IMR-90 (cell line): ENCODE measurements around the gene SFTPB. TPM values are rescaled to one million over a fixed set of nuclear protein-coding genes. Genes with fewer than 3 reads are reported as not detected.

Experiments used
- ATAC-seq: fragments of 200-7000 bp; cut with Tn5 transposase; 2 replicates; pipeline ENCODE4 v1.9.1; 2020; ENCODE audit warnings: low read depth, mild to moderate bottlenecking, moderate library complexity
- BruUV-seq: library from RNA; stranded (reverse); fragments of 400-500 nt; replicated peaks from 2 replicates; lab custom pipeline; 2021; lab: Mats Ljungman, UMichigan
- CTCF ChIA-PET: fragments of 300-600 bp; formaldehyde crosslinking; extraction: SDS; loops from one replicate; lab custom pipeline; 2021; ENCODE audit warnings: antibody characterized with exemption; lab: Yijun Ruan, JAX
- POLR2A ChIA-PET: fragments of 300-600 bp; sonication (Branson Sonifier 250); formaldehyde crosslinking; loops from one replicate; lab custom pipeline; 2022; ENCODE audit warnings: antibody characterized with exemption; ENCODE audit not compliant: unreplicated experiment; lab: Charles Lee
- DNase-seq: peaks from one replicate; pipeline ENCODE4 v3.0.0; 2013
- H2AFZ ChIP-seq: replicated peaks from 2 replicates; pipeline ENCODE3; 2013; ENCODE audit warnings: low read length, mild to moderate bottlenecking; ENCODE audit not compliant: poor library complexity
- H2AK5ac ChIP-seq: 2 replicates; pipeline ENCODE4 v1.6.1; 2013; ENCODE audit warnings: low read depth, low read length, inconsistent platforms
- H2AK9ac ChIP-seq: replicated peaks from 2 replicates; pipeline ENCODE3; 2013; ENCODE audit warnings: mild to moderate bottlenecking, low read depth, low read length, moderate library complexity; ENCODE audit not compliant: poor library complexity
- H2BK120ac ChIP-seq: 2 replicates; pipeline ENCODE4 v1.6.1; 2013; ENCODE audit warnings: low read depth, low read length, inconsistent platforms
- H2BK15ac ChIP-seq: 3 replicates; pipeline ENCODE4 v1.6.1; 2013; ENCODE audit warnings: low read depth, low read length, inconsistent platforms
- H2BK20ac ChIP-seq: 2 replicates; pipeline ENCODE4 v1.6.1; 2013; ENCODE audit warnings: low read depth, mild to moderate bottlenecking, inconsistent platforms, low read length, moderate library complexity
- H2BK5ac ChIP-seq: 2 replicates; pipeline ENCODE4 v1.6.1; 2013; ENCODE audit warnings: mild to moderate bottlenecking, low read depth, low read length, inconsistent platforms; ENCODE audit not compliant: poor library complexity, severe bottlenecking
- H3K14ac ChIP-seq: replicated peaks from 2 replicates; pipeline ENCODE4 v1.6.1; 2013; ENCODE audit warnings: low read depth, low read length, inconsistent platforms
- H3K18ac ChIP-seq: 2 replicates; pipeline ENCODE4 v1.6.1; 2013; ENCODE audit warnings: low read depth, low read length, control low read depth
- H3K23ac ChIP-seq: 2 replicates; pipeline ENCODE4 v1.6.1; 2013; ENCODE audit warnings: low read depth, low read length, inconsistent platforms
- H3K27ac ChIP-seq: 2 replicates; pipeline ENCODE4 v1.5.1; 2013; ENCODE audit warnings: mild to moderate bottlenecking, control low read depth, low read length; ENCODE audit not compliant: insufficient read depth
- H3K27me3 ChIP-seq: 2 replicates; pipeline ENCODE4 v1.6.1; 2013; ENCODE audit warnings: low read length; ENCODE audit not compliant: control insufficient read depth, insufficient read depth
- H3K36me3 ChIP-seq: 2 replicates; pipeline ENCODE4 v1.6.1; 2013; ENCODE audit warnings: low read length, mixed read lengths; ENCODE audit not compliant: control insufficient read depth, insufficient read depth
- H3K4ac ChIP-seq: 2 replicates; pipeline ENCODE4 v1.6.1; 2013; ENCODE audit warnings: low read depth, low read length, inconsistent platforms
- H3K4me1 ChIP-seq: 2 replicates; pipeline ENCODE4 v1.6.1; 2013; ENCODE audit warnings: low read length, mixed read lengths; ENCODE audit not compliant: control insufficient read depth, insufficient read depth
- H3K4me2 ChIP-seq: 2 replicates; pipeline ENCODE4 v1.6.1; 2013; ENCODE audit warnings: low read depth, mild to moderate bottlenecking, control low read depth, low read length, moderate library complexity
- H3K4me3 ChIP-seq: 2 replicates; pipeline ENCODE4 v1.5.1; 2013; ENCODE audit warnings: low read depth, mild to moderate bottlenecking, control low read depth, low read length, moderate library complexity; ENCODE audit not compliant: insufficient read depth
- H3K56ac ChIP-seq: 2 replicates; pipeline ENCODE4 v1.6.1; 2013; ENCODE audit warnings: low read length, inconsistent platforms; ENCODE audit not compliant: insufficient read depth; ENCODE audit errors: extremely low read depth
- H3K79me1 ChIP-seq, 2 experiments: 2 replicates each; pipeline ENCODE4 v1.6.1; 2013; ENCODE audit warnings: low read length in 2 of 2, inconsistent platforms in 1 of 2, low read depth in 1 of 2
- H3K9ac ChIP-seq: 2 replicates; pipeline ENCODE4 v1.6.1; 2013; ENCODE audit warnings: low read depth, low read length, control low read depth
- H3K9me1 ChIP-seq: 2 replicates; pipeline ENCODE4 v1.6.1; 2013; ENCODE audit warnings: low read length, inconsistent platforms; ENCODE audit not compliant: insufficient read depth
- H3K9me3 ChIP-seq: 2 replicates; pipeline ENCODE4 v1.6.1; 2013; ENCODE audit warnings: low read length; ENCODE audit not compliant: control insufficient read depth, insufficient read depth
- H4K20me1 ChIP-seq: 2 replicates; pipeline ENCODE4 v1.6.1; 2013; ENCODE audit warnings: low read length, inconsistent platforms; ENCODE audit not compliant: insufficient read depth
- H4K5ac ChIP-seq: 2 replicates; pipeline ENCODE4 v1.6.1; 2013; ENCODE audit warnings: mild to moderate bottlenecking, low read depth, low read length, control low read depth
- H4K8ac ChIP-seq, 2 experiments: 2 replicates each; pipeline ENCODE4 v1.6.1; 2013; ENCODE audit warnings: low read depth in 2 of 2, low read length in 2 of 2, control low read depth in 1 of 2, inconsistent platforms in 1 of 2
- H4K91ac ChIP-seq: 2 replicates; pipeline ENCODE4 v1.6.1; 2013; ENCODE audit warnings: low read depth, low read length, inconsistent platforms; ENCODE audit not compliant: insufficient read depth
- BHLHE40 ChIP-seq: fragments of 150-350 bp; IDR thresholded peaks from 2 replicates; pipeline ENCODE4 v1.6.1; 2016; ENCODE audit warnings: mild to moderate bottlenecking, low read depth, low read length
- CEBPB ChIP-seq: IDR thresholded peaks from 2 replicates; pipeline ENCODE4 v1.6.1; 2012; ENCODE audit warnings: low read depth, low read length, improper control_type of control experiment
- ELK1 ChIP-seq: fragments of 150-350 bp; IDR thresholded peaks from 2 replicates; pipeline ENCODE4 v1.6.1; 2016; ENCODE audit warnings: low read depth, mild to moderate bottlenecking, low read length, moderate library complexity, borderline replicate concordance
- MAZ ChIP-seq: IDR thresholded peaks from 2 replicates; pipeline ENCODE4 v1.6.1; 2012; ENCODE audit warnings: low read depth, mild to moderate bottlenecking, low read length, improper control_type of control experiment, moderate library complexity, borderline replicate concordance
- MXI1 ChIP-seq: IDR thresholded peaks from 2 replicates; pipeline ENCODE4 v1.6.1; 2012; ENCODE audit warnings: low read depth, mild to moderate bottlenecking, low read length, moderate library complexity, borderline replicate concordance
- NFE2L2 ChIP-seq: fragments of 150-350 bp; IDR thresholded peaks from 2 replicates; pipeline ENCODE4 v1.6.1; 2016; ENCODE audit warnings: low read depth, mild to moderate bottlenecking, low read length
- SMC3 ChIP-seq: fragments of 150-350 bp; IDR thresholded peaks from 2 replicates; pipeline ENCODE4 v1.6.1; 2016; ENCODE audit warnings: low read depth, mild to moderate bottlenecking, antibody characterized with exemption, low read length, moderate library complexity
- USF2 ChIP-seq: fragments of 150-350 bp; IDR thresholded peaks from 2 replicates; pipeline ENCODE4 v1.6.1; 2017; ENCODE audit warnings: mild to moderate bottlenecking, antibody characterized with exemption, low read length, low read depth
- WGBS, 2 experiments: methylation state at CpG; one replicate each; pipeline versions ENCODE4 v1.1.5 to v1.1.7; 2013; ENCODE audit warnings: missing lambda C conversion rate in 2 of 2; ENCODE audit not compliant: insufficient read length in 1 of 2; ENCODE audit errors: extremely low coverage in 2 of 2; 5-methylcytosine and 5-hydroxymethylcytosine counted together
- dilution Hi-C: fragments of 300-500 bp; cut with HindIII; formaldehyde crosslinking; loops from one replicate; pipeline ENCODE4 v1.14.3; 2018; ENCODE audit warnings: low sequenced_read_pairs; ENCODE audit not compliant: unreplicated experiment
- in situ Hi-C: fragments of 300-500 bp; cut with MboI; formaldehyde crosslinking; loops from 3 replicates; pipeline ENCODE4 v1.14.3; 2019; ENCODE audit warnings: low sequenced_read_pairs, inconsistent platforms, mixed read lengths
- intact Hi-C: fragments of 100-400 bp; cut with micrococcal nuclease; formaldehyde crosslinking; loops from 2 replicates; pipeline ENCODE4 v1.10.0; 2022
- polyA plus RNA-seq, 3 experiments: library from polyadenylated mRNA; depleted of rRNA; stranded (reverse); fragments of >200 nt; gene quantifications; 2 replicates each; pipeline ENCODE4 v1.2.3, GENCODE V29; 2012; ENCODE audit warnings: low replicate concordance in 1 of 3
- total RNA-seq: library from RNA; depleted of rRNA; stranded (reverse); fragments of >200 nt; gene quantifications from 2 replicates; pipeline ENCODE4 v1.2.3, GENCODE V29; 2012

The SFTPB gene
- total and polyA plus RNA-seq, 2 of the 4 experiments (the other 2 are of a cell fraction): not detected

GRCh38 chr2:85704038-85704437 is 36.0 kb upstream of the SFTPB start:
- no peak overlapping the region for H3K4me3 ChIP-seq
- no peak for DNase-seq
- BruUV-seq: no TSS peak
- H4K91ac ChIP-seq: no peak overlapping the region
- no peak overlapping the region for H3K23ac ChIP-seq
- H3K9me1 ChIP-seq: no peaks in the 10 kb centered on the region
- H4K5ac ChIP-seq: no peak overlapping the region
- no peak overlapping the region for H3K4ac ChIP-seq
- H2BK120ac ChIP-seq: peak overlapping the region; percentile 45; the same call in 1 of the 2 replicates
- H3K56ac ChIP-seq: no peak overlapping the region
- peaks cover 18% of the 10 kb centered on the region for H3K4me1 ChIP-seq
- H2BK5ac ChIP-seq: no peak overlapping the region
- TF ChIP-seq ELK1 (no peak), USF2 (no peak), BHLHE40 (no peak), MXI1 (no peak), CEBPB (peak; percentile 23; the same call in 1 of the 2 replicates), NFE2L2 (no peak), MAZ (no peak), SMC3 (no peak)
- no peak overlapping the region for H3K9ac ChIP-seq
- in situ Hi-C loops: no loop called here
- peaks cover 2% of the 10 kb centered on the region; the same call in 1 of the 2 replicates for H4K20me1 ChIP-seq
- ChIA-PET POLR2A (no interaction called here), CTCF (interaction anchor here (0.6 kb wide), 1 partner anchor 271 kb away, joined by 3 read pairs; no protein-coding TSS in a partner anchor)
- H2AFZ ChIP-seq: no peak overlapping the region
- no peaks in the 10 kb centered on the region for H3K36me3 ChIP-seq
- H3K4me2 ChIP-seq: no peak overlapping the region
- no peak overlapping the region for H4K8ac ChIP-seq
- no peak overlapping the region for H3K18ac ChIP-seq
- no peaks in the 10 kb centered on the region for H3K79me1 ChIP-seq
- intact Hi-C loops: no loop called here
- no peak overlapping the region for H2BK15ac ChIP-seq
- no peak overlapping the region for H2AK5ac ChIP-seq
- H3K14ac ChIP-seq: no peak overlapping the region
- WGBS, 2 experiments: 80% methylated on average over 1 of the region's 3 CpGs; no CpG with 5 or more reads in 1 of the 2 experiments
- ATAC-seq: no peak
- no peaks in the 10 kb centered on the region for H3K27me3 ChIP-seq
- H3K9me3 ChIP-seq: no peaks in the 10 kb centered on the region
- H2BK20ac ChIP-seq: no peak overlapping the region
- H2AK9ac ChIP-seq: no peak overlapping the region
- dilution Hi-C loops: no loop called here
- no peak overlapping the region for H3K27ac ChIP-seq
